HG03108 (cell line): ENCODE data around the gene DRAM2.
A peak's percentile ranks its signal among the peaks of the same experiment; 100 is the strongest.

Experiments
- ATAC-seq: cut with Tn5 transposase; IDR thresholded peaks from one replicate; pipeline ENCODE4 v1.9.1; 2021; ENCODE audit warnings: moderate library complexity; ENCODE audit not compliant: unreplicated experiment

Gene DRAM2

DNA sequence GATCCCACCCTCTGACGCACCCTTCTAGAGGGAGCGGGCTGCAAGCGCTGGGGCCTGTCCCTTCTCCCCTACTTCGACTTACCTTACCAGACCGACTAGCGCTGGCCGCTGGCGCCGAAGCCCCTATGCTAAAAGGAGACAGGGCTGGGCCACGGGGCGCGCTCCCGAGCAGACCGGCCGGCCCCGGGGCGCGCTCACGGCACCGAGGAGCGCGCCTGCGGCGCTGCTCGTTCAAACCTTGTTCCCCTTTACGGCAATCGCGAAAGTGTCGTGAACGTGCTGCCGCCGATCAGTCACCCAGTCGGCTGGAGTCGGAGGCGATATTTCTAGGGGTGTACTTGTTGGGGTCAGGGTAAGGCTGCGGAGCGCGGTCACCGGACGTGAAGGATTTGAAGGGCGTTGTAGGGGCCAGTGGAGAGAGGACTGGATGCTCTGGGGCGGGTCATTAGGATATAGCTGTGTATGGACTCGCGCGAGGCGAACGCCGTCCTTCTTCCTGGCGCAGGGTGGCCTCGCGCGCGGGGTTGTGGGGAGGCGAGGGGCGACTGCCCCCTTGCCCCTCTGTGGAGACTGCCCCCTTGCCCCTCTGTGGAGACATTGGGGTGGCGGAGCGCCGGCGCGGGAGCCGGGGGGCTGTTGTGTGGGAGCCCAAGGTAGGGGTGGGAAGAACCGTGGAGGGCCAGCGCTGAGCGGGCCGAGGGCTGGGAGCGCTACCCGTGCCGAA, at the start of gene DRAM2, which contains the start of gene CEPT1:
Gene DRAM2 (minus strand): TSS at position 138 of the 724 bp plus-strand sequence. CDS start 8,539 bp downstream, outside the sequence.
Gene CEPT1 (plus strand): TSS at position 268 of the 724 bp plus-strand sequence. CDS start 7,492 bp downstream, outside the sequence.
- peak; percentile 58 for ATAC-seq

DNA sequence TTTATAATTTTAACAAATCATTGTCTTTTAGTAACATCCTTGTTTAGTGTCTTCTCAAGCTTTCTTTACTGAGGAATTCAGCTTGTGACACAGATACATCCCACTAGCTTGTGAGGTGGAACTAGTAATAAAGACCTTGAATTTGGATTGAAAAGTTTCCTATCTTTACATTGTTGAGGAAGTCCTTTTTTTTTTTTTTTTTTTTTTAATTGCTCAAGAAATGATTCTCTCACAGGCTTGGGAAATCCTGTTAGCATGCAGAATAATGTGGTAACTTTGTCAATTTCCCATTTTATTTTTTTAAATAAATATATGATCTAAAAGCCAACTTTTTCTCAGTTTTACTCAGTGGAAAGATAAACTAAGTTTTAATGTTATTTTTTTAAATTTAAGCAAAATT, 44.8 kb upstream of the DRAM2 start:
- ATAC-seq = no peak

DNA sequence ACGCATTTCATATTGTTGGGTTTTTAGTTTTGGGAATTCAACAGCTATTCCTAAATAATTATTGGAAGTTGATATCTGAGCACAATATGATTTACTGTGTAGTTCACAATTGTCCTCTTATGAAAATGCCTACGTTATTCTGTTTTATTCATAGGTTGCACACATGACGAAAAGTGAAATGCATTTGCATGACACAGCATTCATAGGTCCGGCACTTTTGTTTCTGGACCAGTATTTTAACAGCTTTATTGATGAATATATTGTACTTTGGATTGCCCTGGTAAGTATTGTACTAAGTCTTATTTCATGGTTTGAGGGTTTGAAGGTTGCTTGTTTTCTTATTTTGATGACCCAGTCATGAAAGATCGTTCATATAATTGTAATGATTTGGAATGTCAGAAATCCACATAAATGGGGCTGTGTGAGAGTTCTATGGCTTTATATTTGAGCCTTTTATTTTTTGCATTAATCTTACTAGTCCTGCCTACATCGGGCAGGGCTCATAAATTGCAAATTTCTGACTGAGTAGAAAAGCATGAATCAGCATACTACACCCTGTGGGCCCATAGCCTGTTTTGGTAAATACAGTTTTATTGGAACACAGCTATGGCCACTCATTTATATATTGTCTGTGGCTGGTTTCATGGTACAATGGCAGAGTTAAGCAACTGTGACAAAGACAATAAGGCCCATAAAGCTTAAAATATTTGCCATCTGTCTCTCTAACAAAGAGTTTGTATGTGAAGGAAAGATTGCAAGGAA, 43.6 kb upstream of the DRAM2 start:
- no peak for ATAC-seq

DNA sequence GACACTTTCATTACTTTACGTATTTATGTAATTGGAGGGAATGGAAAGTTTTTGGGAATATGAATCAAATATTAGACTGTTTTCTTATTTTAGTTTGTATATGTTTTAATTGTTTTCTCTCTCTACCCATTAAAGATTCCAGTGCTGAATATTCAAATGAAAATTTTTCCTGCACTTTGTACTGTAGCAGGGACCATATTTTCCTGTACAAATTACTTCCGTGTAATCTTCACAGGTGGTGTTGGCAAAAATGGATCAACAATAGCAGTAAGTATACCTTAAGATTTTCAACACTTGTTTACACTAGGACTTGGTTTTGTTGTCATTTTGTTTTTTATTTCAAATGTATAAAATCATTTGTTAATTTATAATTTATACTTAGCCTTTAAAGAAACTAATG, 42.2 kb upstream of the DRAM2 start:
- no peak for ATAC-seq

DNA sequence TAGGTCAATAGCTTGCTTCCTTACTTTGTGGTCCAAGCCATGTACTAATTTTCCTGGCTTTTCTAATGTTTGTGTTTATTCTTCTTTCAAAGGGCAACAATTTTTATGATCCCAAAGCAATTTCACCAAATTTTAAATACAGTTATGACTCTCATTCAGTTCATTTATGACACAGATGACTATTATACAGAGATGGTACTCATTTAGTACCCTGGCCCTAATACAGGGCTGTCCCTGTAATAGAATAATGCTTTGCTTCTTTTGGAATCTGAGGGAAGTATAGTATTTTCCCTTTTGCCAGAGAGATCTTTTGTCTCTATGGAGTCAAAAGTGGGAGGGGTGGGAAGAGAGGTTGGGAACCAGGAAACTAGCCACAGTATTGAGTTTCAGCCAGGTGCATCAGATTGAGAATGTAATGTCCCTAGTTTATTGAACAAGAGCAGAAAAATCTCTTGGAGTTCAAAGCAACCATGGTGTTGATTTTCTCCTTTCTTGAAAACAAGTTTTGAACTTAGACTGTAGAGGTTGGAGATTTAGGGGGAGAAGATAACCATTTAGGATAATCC, 40.2 kb upstream of the DRAM2 start:
- ATAC-seq = no peak

DNA sequence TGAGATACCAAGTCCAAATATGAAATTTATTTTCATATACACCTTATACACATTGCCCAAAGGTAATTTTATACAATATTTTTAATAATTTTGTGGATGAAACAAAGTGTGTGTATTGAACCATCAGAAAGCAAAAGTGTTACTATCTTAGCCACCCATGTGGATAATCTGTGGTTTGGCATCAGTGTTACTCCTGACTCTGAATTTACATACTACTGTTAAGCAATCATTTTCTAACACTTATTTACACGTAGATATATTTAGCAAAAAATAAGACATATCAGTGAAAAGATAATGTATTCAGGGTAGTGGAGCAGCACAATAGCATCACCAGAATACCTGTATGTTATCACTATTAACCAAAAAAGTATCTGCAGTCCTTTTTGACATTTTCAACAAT, 36.8 kb upstream of the DRAM2 start:
- no peak for ATAC-seq

DNA sequence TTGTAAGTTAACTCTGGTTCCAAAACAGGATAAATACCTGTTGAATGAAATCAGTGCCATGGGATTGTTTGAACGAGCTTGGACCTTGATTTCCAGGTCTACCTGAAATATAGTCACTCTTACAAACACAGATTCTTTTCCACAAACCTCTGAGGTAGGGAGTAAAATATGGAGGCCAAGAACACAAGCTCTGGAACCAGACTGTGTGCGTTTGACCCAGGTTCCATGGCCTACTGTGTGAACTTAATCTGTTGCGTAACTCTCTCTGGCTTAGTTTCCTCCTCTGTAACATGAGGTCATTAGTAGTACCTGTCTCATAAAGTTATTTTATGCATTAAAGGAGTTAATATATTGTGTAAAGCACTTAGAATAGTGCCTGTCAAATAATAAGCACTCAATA, 35.5 kb upstream of the DRAM2 start:
- no peak for ATAC-seq

DNA sequence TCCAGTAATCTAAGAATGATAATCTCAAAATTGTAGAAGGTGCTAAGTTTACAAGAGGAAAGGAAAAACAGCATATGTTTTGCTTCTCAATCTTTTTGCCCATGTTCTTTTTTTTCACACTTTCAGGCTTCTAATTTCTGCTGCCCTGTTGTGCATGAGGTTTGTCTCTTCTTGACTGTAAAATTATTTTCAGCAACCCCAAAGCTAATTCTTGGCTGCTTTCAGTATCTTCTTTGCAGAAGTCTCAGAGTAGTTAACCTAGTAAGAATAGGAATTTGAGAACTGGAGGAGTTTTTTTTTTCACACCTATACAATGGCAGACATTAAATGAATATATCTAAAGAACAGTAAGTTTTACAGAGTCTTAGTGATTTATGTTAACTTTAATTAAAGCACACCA, 34.2 kb upstream of the DRAM2 start:
- ATAC-seq = no peak

DNA sequence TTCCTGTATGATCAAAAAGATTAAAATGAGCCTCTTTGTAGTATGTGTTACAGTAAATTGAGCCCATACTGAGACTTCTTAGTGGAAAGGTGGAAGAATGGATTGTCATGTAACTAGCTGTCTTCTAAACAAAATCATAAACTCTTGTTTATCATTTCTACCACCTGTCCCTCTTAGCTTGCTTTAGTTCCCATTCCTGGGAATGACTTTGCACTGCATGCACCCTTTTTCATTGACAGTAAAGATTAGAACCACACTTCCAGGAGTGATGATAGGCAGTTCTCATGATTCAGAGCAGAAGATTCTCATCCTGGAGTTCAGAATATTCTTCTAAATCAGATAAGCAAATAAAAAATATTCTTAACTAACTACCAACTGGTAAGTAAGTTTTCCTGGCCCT, 32.6 kb upstream of the DRAM2 start:
- ATAC-seq = no peak

DNA sequence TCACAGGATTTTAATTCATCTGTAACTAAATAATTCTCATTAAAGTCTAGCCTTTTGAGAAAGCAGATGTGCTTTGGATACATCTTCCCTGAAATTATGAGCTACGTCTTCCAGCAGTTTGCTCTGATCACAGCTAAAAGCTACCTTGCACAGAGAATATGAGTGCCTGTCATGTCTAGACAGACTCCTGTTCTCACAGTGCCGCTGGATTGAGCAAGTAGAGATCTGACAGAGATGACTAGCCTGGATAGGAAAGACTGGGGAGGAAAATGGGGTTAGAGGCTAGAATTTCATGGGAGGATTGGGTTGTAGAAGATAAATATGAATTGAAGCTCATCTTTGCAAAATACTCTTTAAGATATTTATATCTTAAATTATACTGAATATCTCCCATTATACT, 24.3 kb upstream of the DRAM2 start:
- no peak for ATAC-seq

DNA sequence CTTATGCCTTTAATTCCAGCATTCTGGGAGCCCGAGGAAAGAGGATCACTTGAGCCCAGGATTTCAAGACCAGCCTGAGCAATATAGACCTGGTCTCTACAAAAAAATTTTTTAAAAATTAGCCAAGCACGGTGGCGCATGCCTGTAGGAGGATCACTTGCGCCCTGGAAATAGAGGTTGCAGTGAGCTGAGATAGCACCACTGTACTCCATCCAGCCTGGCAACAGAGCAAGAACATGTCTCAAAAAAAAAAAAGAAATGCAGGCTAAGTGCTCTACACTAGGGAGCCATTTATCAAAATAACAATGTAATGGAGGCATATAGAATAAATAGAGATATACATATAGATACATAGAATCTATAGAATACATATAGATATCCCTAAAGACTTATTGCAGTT, 23.5 kb upstream of the DRAM2 start:
- ATAC-seq = no peak

DNA sequence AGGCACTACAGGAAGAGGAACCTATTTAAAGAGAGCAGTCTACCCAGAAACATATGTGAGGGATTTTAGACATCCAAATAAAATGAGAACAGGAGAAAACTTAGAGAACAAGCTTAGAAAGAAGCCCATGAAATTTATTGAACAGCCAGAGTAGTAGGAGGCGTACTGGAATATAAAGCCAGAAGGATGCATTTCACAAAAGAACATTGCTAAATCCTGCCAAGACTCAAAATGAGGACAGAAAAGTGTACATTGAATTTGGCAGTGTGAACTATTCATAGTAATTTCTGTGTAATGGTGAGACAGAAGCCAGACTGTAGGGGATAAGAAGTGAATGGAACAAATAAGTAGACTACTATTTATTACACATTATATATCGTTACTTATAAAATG, 22.6 kb upstream of the DRAM2 start:
- ATAC-seq = no peak

DNA sequence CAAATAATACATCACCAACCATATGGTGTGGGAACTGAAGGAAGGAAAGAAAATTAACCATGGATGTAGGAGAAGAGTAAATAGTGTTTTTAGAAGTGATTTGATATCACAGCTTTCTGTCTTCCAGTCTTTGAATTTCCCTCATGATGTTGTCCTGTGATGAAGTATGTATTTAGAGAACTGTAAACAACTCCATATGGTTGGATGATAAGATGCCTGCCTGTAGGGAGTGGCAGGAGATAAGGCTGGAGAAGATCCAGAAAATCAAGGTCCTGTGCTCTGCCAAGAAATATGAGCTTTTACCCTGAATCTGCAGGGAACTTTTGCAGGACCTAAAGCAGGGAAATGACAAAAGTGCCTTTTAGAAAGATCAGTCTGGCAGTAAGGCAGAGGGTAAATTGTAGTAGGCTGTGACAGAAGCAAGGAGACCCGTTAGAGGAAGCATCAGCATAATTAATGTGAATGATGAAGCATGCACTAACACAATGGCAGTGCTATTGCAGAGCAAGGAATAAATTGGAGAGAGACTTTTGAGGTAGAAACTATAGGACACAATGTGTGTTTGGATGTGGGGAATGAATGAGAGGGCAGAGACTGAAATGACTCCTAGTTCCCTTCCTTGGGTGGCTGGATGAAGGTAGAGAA, 22.1 kb upstream of the DRAM2 start:
- no peak for ATAC-seq

DNA sequence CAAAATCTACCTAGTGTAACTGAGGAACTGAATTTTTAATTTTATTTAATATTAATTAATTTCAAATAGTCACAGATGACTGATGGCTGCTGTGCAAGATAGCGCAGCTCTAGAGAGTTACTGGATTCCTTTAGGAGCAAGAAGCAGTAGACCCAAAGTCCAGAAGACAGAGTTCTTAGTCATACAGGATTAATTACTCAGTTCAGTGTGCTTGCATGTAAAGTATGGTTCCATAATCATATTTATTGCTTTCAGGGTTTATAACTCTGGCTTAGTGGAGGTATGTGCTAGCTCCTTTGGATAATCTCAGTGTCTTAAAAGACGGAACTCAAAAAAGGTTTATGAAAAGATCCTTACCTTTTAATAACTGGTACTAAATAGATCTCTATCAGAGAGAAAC, 17.5 kb upstream of the DRAM2 start:
- no peak for ATAC-seq

DNA sequence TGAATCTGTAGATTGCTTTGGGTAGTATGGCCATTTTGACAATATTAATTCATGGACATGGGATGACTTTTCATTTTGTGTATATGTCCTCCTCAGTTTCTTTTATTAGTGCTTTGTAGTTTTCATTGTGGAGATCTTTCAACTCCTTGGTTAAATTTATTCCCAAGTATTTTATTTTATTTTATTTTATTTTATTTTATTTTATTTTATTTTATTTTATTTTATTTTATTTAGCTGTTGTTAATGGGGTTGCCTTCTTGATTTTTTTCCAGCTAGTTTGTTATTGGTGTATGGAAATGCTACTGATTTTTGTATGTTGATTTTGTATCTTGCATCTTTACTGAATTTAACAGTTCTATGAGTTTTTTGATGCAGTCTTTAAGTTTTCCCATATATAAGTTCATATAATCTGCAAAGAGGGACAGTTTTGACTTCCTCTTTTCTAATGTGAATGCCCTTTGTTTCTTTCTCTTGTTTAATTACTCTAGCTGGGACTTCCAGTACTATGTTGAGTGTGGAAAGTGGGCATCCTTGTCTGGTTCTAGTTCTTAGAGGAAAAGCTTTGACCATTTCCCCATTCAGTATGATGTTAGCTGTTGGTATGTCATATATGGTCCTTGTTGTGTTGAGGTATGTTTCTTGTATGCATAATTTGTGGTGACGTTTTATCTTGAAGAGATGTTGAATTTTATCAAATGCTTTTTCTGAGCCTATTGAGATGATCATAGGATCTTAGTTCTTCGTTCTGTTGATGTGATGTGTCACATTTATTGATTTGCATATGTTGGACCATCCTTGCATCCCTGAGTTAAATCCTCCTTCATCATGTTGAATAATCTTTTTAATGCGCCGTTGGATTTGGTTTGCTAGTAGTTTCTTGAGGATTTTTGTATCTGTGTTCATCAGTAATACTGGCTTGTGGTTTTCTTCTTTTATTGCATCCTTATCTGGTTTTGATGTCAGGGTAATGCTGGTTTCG, 14.4 kb upstream of the DRAM2 start:
- ATAC-seq = no peak

DNA sequence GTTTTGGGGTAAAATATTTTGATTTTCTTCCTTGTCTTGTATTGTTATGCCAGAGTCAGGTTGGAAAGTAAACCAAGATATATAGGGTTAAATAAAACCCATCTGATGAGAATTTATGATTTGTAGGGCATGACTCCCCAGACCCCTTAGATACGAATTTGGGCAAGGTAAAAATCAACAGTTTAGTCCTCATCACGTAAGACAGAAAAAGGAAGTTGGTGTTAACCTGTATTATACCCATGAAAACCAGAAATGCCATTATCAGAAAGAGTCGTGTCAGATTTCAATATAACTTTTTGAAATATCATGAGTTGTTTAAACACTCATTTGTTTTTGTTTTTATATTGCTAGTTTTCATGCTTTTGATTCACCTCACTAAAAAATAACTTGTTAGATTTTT, 11.9 kb upstream of the DRAM2 start:
- no peak for ATAC-seq

DNA sequence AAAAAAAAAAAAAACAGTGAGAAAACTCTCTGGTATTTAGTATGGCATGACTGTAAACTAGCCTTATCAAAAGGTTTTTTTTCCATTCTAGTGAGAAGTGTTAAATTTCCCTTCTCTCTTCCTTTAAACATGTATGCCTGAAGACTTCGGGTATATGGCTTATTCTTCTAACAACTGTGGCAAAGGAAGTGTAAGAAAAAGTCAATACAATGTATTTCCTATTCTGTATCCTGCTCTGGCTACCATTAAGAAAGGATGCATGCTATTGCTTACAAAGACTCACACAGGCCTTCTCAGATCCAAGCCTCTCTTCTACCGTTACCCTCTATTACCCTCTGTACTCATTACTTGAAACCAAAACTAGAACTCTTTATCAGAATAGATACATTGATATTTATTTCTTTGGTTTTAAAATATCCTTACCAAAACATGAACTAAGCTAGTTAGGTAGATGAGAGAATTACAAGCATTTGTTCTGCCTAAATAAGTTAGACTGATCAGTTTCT, 8.5 kb upstream of the DRAM2 start:
- no peak for ATAC-seq

DNA sequence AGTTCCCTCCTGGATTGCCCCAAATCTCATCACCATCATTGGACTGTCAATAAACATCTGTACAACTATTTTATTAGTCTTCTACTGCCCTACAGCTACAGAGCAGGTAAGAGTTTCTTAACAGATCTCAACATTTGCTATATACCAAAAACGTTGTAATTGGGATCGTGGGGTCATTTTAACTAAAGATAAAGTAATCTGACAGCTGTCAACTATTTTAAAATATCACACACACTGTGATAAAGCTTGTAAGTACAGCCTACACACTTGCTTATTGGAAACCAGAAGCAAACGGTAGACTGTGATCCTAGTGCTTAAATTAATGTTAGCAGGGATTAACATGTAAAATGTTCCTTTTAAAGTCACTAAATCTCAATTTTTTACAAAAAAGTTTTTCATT, 8.1 kb upstream of the DRAM2 start:
- ATAC-seq = no peak

DNA sequence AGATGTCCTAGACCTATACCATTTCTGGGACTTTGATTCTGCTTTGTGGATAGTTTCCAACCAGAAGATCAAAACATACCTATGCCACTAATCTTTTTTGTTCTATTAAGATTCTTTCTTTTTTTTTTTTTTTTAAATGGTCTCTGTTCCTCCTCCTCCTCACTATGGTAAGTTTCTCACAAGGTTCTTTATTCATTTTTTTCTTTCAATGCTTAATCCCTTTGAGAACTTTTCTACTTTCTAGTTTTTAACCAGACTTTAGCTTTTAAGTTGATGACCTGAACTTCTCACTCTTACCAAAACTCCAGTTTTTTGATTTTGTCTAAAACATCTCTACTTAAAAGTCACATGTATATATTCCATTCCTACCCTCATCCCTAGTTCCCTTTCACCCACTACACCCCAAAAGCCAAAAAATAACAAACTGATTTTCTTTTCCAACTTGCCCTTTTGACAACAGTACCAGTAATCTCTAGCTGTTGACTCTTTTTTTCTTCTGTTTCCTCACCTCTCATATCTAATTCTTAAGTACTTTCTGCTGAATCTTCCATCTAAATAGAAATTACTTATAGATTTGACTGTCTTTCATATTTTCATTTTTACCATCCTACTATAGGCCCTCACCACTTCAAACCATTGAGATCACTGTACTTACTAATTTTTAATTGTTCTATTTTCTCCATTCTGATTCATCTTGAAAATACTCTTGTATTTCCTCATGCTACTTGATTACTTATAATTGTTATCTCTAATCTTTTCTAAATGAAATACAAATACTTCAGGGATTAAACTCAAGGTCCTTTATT, 6.3 kb upstream of the DRAM2 start:
- no peak for ATAC-seq
